Fibroblast of mammary gland (primary cell): Measurements from ENCODE around the gene ARHGEF11.

Experiments used
- DNase-seq: peaks from one replicate; pipeline ENCODE4 v3.0.0-alpha.2; 2010; ENCODE audit warnings: low read depth
- H3K4me3 ChIP-seq: 2 replicates; pipeline ENCODE4 v1.5.1; 2011; ENCODE audit warnings: low read depth, mild to moderate bottlenecking, low read length, moderate library complexity; ENCODE audit not compliant: control insufficient read depth
- CTCF ChIP-seq: conservative IDR thresholded peaks from 2 replicates; pipeline ENCODE4 v1.5.1; 2011; ENCODE audit warnings: low read depth, low read length, inconsistent platforms; ENCODE audit not compliant: control insufficient read depth, insufficient read depth

The ARHGEF11 gene

GRCh38 chr1:157028674-157029073, 16.9 kb downstream of the ARHGEF11 start:
- no peak for DNase-seq
- TF ChIP-seq CTCF = no peak
- no peak overlapping the region for H3K4me3 ChIP-seq

GRCh38 chr1:157025856-157026255, 19.7 kb downstream of the ARHGEF11 start:
- no peak for TF ChIP-seq CTCF
- DNase-seq = peak; percentile 76

GRCh38 chr1:157025385-157025784, 20.2 kb downstream of the ARHGEF11 start:
- no peak overlapping the region for H3K4me3 ChIP-seq
- DNase-seq = no peak
- TF ChIP-seq CTCF = no peak

More at GRCh38 chr1:157025856-157026255, 19.7 kb downstream of the ARHGEF11 start:
- H3K4me3 ChIP-seq = no peak overlapping the region

- DNase-seq = no peak
- H3K4me3 ChIP-seq = no peak overlapping the region
- no peak for TF ChIP-seq CTCF
Measured at GRCh38 chr1:157021688-157022087, 23.9 kb downstream of the ARHGEF11 start.

- TF ChIP-seq CTCF = no peak
- DNase-seq = no peak
Measured at GRCh38 chr1:157019457-157019856, 26.1 kb downstream of the ARHGEF11 start.

GRCh38 chr1:157011845-157012244, 33.7 kb downstream of the ARHGEF11 start:
- DNase-seq = no peak
- TF ChIP-seq CTCF = no peak
- H3K4me3 ChIP-seq = no peak overlapping the region

More at GRCh38 chr1:157019457-157019856, 26.1 kb downstream of the ARHGEF11 start:
- no peak overlapping the region for H3K4me3 ChIP-seq

GRCh38 chr1:157008502-157008901, 37.0 kb downstream of the ARHGEF11 start:
- peak; percentile 7 for DNase-seq
- no peak for TF ChIP-seq CTCF

More at GRCh38 chr1:157008502-157008901, 37.0 kb downstream of the ARHGEF11 start:
- H3K4me3 ChIP-seq = no peak overlapping the region
